Fibroblast of skin of left biceps (primary cell): ENCODE measurements around the gene FGF14.

Experiments
- DNase-seq, 2 experiments: peaks; one replicate each; pipeline ENCODE4 v3.0.0-alpha.2; 2013; ENCODE audit warnings: low read depth in 2 of 2

Gene FGF14

GRCh38 chr13:101661839-101662238 is 740.0 kb downstream of the FGF14 start:
- DNase-seq, result no peak
